ENCODE data around the gene DLST.

DLST gene

DNA sequence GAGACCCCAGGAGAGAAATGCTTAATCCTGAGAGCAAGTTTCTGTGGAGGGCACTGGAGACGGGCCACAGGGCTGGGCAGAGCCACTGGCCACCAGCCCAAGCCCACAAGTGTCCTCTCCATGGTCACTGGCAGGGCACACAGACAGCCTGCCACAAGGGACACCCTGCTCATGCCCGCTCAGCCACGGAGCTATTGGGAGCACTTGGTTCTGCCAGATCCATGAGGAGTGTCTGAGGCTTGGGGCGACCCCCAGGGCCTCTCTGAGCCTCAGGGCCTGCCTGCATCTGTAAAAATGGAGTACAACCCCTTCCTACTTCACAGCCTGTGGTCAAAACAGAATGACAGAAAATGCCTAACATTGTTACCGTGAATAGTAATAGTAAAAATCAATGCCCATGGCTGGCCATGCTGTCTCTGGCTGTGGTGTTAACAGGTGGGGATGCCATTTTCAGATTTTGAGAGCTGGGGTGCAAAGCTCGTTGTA is 70.5 kb downstream of the DLST start:
- H4K20me1 ChIP-seq (ENCODE audit: insufficient read depth, low read length), result no peaks in the 10 kb centered on the region
- H3K4me3 ChIP-seq (ENCODE audit: low read length), result no peak overlapping the region
- H3K4me2 ChIP-seq (ENCODE audit: low read length), result no peak overlapping the region
- TF ChIP-seq EZH2phosphoT487 (IDR thresholded peaks at IDR 0.05; ENCODE audit: low read depth), result no peak
- TF ChIP-seq, protein P1, sequence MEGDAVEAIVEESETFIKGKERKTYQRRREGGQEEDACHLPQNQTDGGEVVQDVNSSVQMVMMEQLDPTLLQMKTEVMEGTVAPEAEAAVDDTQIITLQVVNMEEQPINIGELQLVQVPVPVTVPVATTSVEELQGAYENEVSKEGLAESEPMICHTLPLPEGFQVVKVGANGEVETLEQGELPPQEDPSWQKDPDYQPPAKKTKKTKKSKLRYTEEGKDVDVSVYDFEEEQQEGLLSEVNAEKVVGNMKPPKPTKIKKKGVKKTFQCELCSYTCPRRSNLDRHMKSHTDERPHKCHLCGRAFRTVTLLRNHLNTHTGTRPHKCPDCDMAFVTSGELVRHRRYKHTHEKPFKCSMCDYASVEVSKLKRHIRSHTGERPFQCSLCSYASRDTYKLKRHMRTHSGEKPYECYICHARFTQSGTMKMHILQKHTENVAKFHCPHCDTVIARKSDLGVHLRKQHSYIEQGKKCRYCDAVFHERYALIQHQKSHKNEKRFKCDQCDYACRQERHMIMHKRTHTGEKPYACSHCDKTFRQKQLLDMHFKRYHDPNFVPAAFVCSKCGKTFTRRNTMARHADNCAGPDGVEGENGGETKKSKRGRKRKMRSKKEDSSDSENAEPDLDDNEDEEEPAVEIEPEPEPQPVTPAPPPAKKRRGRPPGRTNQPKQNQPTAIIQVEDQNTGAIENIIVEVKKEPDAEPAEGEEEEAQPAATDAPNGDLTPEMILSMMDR (IDR thresholded peaks at IDR 0.05; ENCODE audit: low read depth, low read length), result no peak
- H3K79me2 ChIP-seq (ENCODE audit: low read length), result no peaks in the 10 kb centered on the region
- no peak overlapping the region for H3K27ac ChIP-seq (ENCODE audit: low read length)
- no peak overlapping the region for H2AFZ ChIP-seq (ENCODE audit: low read depth, low read length)
- no peaks in the 10 kb centered on the region for H3K4me1 ChIP-seq (ENCODE audit: low read length)
- no peak overlapping the region for H3K9ac ChIP-seq (ENCODE audit: low read length)
- no peaks in the 10 kb centered on the region for H3K36me3 ChIP-seq (replicated peaks; ENCODE audit: low read depth, low read length)
- no peaks in the 10 kb centered on the region for H3K27me3 ChIP-seq (ENCODE audit: low read depth, low read length)
- H3K9me3 ChIP-seq (ENCODE audit: insufficient read depth, low read length), result no peaks in the 10 kb centered on the region

- Histone ChIP-seq H3K36me3 (replicated peaks; ENCODE audit: low read depth, low read length) (no peaks in the 10 kb centered on the region), H4K20me1 (ENCODE audit: insufficient read depth, low read length) (no peaks in the 10 kb centered on the region), H3K4me3 (ENCODE audit: low read length) (no peak overlapping the region), H3K9me3 (ENCODE audit: insufficient read depth, low read length) (no peaks in the 10 kb centered on the region), H3K79me2 (ENCODE audit: low read length) (no peaks in the 10 kb centered on the region), H3K27ac (ENCODE audit: low read length) (no peak overlapping the region), H3K9ac (ENCODE audit: low read length) (no peak overlapping the region), H3K27me3 (ENCODE audit: low read depth, low read length) (no peaks in the 10 kb centered on the region), H3K4me2 (ENCODE audit: low read length) (no peak overlapping the region), H3K4me1 (ENCODE audit: low read length) (no peaks in the 10 kb centered on the region), H2AFZ (ENCODE audit: low read depth, low read length) (no peak overlapping the region)
- TF ChIP-seq, protein P1 (IDR thresholded peaks at IDR 0.05; ENCODE audit: low read depth, low read length), result no peak
- no peak for TF ChIP-seq EZH2phosphoT487 (IDR thresholded peaks at IDR 0.05; ENCODE audit: low read depth)
Observed at GRCh38 chr14:74952697-74953484, 71.2 kb downstream of the DLST start.
